SK-N-SH (cell line): ENCODE measurements around the gene FHL5.

Experiments used
- CHD2 ChIP-seq: fragments of 150-350 bp; IDR thresholded peaks from 2 replicates; pipeline ENCODE4 v1.6.1; 2018; ENCODE audit warnings: low read length; ENCODE audit not compliant: partially characterized antibody
- CTCF ChIP-seq: fragments of 200-600 bp; sonication (generic); IDR thresholded peaks from 2 replicates; pipeline ENCODE4 v1.6.1; 2017; ENCODE audit warnings: antibody characterized with exemption, mild to moderate bottlenecking, moderate library complexity
- JUND ChIP-seq: IDR thresholded peaks from 2 replicates; pipeline ENCODE4 v1.4.0; 2012
- POLR2AphosphoS5 ChIP-seq: IDR thresholded peaks from 2 replicates; pipeline ENCODE4 v1.6.1; 2012; ENCODE audit warnings: low read depth, low read length

DNA sequence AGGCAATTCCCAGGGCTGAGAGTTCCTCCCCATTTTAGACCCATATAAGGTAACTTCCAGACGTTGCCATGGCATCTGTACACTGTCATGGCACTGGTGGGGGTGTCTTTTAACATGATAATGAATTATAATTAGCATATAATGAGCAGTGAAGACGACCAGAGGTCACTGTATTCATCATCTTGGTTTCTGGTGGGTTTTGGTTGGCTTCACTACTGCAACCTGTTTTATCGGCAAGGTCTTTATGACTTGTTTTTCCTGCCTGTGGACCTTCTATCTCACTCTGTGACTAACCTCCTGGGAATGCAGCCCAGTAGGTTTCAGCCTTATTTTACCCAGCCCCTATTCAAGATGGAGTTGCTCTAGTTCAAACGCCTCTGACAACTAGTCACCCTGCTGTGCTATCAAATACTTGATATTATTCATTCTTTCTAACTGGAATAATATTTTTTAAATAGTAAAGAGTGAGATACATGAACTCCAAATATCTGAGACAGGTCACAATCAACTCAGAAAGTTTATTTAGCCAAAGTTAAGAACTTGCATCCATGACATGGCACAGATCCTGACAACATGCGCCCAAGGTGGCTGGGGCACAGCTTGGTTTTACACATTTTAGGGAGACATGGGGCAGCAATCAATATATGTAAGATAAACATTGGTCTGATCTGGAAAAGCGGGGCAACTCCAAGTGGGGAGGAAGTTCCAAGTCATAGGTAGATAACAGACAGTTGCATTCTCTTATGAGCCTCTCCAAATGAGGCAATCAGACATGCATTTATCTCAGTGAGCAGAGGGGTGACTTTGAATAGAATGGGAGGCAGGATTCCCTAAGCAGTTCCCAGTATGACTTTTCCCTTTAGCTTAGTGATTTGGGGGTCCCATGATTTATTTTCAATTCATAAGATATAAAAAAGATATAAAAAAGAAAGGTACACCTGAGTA, 42.5 kb upstream of the FHL5 start:
- TF ChIP-seq POLR2AphosphoS5 (no peak), CTCF (no peak), JUND (no peak), CHD2 (no peak)
